Fibroblast of lung (primary cell): ENCODE results near the gene RILPL2. TPM values are rescaled to one million over a fixed set of nuclear protein-coding genes. Genes with fewer than 3 reads are reported as not detected.

Source experiments
- DNase-seq, 2 donors: peaks; one replicate each; pipeline versions ENCODE4 v3.0.0 to v3.0.0-alpha.2; 2010; ENCODE audit warnings: low read depth in 2 of 2
- H2AFZ ChIP-seq: 2 replicates; pipeline ENCODE4 v1.5.1; 2012; ENCODE audit warnings: low read length, control low read depth, inconsistent platforms
- H3K27ac ChIP-seq: 2 replicates; pipeline ENCODE4 v1.5.1; 2011; ENCODE audit warnings: low read length, control low read depth; ENCODE audit not compliant: insufficient read depth
- H3K27me3 ChIP-seq: 2 replicates; pipeline ENCODE4 v1.5.1; 2011; ENCODE audit warnings: mild to moderate bottlenecking, low read length; ENCODE audit not compliant: control insufficient read depth, insufficient read depth
- H3K36me3 ChIP-seq: 2 replicates; pipeline ENCODE4 v1.5.1; 2011; ENCODE audit warnings: low read length; ENCODE audit not compliant: control insufficient read depth, insufficient read depth
- H3K4me1 ChIP-seq: 2 replicates; pipeline ENCODE4 v1.5.1; 2011; ENCODE audit warnings: low read length; ENCODE audit not compliant: control insufficient read depth, insufficient read depth; ENCODE audit errors: extremely low read depth
- H3K4me2 ChIP-seq: 2 replicates; pipeline ENCODE4 v1.5.1; 2011; ENCODE audit warnings: low read length, control low read depth; ENCODE audit not compliant: insufficient read depth; ENCODE audit errors: extremely low read depth
- H3K4me3 ChIP-seq, 4 experiments: fragments of 200-600 bp in 1 of 4; sonication (generic) in 1 of 4; replicated peaks in 1 of 4; 2 replicates each; pipeline ENCODE4 v1.5.1; 2011 to 2016; ENCODE audit warnings: low read length in 4 of 4, low read depth in 3 of 4, mild to moderate bottlenecking in 3 of 4, control low read depth in 2 of 4, inconsistent platforms in 1 of 4, mixed read lengths in 1 of 4; ENCODE audit not compliant: insufficient read depth in 1 of 4; ENCODE audit errors: control extremely low read depth in 1 of 4
- H3K79me2 ChIP-seq: 2 replicates; pipeline ENCODE4 v1.5.1; 2012; ENCODE audit warnings: mild to moderate bottlenecking, low read length, inconsistent platforms; ENCODE audit not compliant: control insufficient read depth, insufficient read depth
- H3K9ac ChIP-seq: 2 replicates; pipeline ENCODE4 v1.5.1; 2011; ENCODE audit warnings: mild to moderate bottlenecking, low read length, control low read depth; ENCODE audit not compliant: insufficient read depth
- H3K9me3 ChIP-seq: 2 replicates; pipeline ENCODE4 v1.5.1; 2012; ENCODE audit warnings: low read depth, low read length; ENCODE audit not compliant: control insufficient read depth, insufficient read depth
- H4K20me1 ChIP-seq: 2 replicates; pipeline ENCODE4 v1.5.1; 2011; ENCODE audit warnings: low read length; ENCODE audit not compliant: control insufficient read depth, insufficient read depth; ENCODE audit errors: extremely low read depth
- EZH2 ChIP-seq: IDR thresholded peaks from 2 replicates; pipeline ENCODE4 v1.5.1; 2012; ENCODE audit warnings: low read length, control low read depth, mild to moderate bottlenecking; ENCODE audit errors: missing control alignments
- polyA plus RNA-seq, 2 donors: library from polyadenylated mRNA; depleted of rRNA in 1 of 2; stranded (reverse) in 1 of 2; unstranded in 1 of 2; fragments of >200 nt; gene quantifications; 2 replicates each; pipeline ENCODE4 v1.2.1, GENCODE V29; 2011 to 2012; ENCODE audit warnings: missing spikeins in 1 of 2
- total RNA-seq: library from RNA; depleted of rRNA; stranded (reverse); fragments of >200 nt; gene quantifications from 2 replicates; pipeline ENCODE4 v1.2.1, GENCODE V29; 2014
- TF ChIP-seq, protein P1 (sequence below), 2 donors: IDR thresholded peaks in 1 of 2; conservative IDR thresholded peaks in 1 of 2; 1 replicate in 1 of 2; 2 replicates in 1 of 2; pipeline ENCODE4 v1.5.1; 2011 to 2012; ENCODE audit warnings: low read length in 2 of 2, control low read depth in 1 of 2, inconsistent platforms in 1 of 2, low read depth in 1 of 2, mild to moderate bottlenecking in 1 of 2

RILPL2 gene
- total and polyA plus RNA-seq, 2 donors (not counting 1 experiment from before 2014, with no cell fraction given), result 3.7 to 4.5 TPM

DNA sequence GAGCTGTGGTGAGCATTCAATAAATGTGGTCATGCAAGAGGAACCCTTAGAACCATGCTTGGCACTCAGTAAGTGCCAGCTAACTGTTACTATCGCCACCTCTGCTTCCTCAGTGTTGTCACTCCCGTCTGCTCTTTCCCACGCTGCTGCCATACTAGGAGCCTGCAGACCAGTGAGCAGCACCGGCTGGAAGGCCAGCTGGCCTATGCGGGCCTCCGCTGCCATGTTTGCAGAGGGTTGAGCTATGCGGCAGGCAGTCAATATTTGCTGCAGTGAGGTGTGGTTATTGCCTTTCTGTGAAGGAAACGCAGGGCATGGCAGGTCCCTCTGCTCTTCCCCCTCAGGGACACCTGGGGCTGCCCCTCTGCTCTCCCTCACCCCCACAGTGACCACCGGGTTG lies 39.5 kb downstream of the RILPL2 start:
- no peak for TF ChIP-seq EZH2
- TF ChIP-seq, protein P1, sequence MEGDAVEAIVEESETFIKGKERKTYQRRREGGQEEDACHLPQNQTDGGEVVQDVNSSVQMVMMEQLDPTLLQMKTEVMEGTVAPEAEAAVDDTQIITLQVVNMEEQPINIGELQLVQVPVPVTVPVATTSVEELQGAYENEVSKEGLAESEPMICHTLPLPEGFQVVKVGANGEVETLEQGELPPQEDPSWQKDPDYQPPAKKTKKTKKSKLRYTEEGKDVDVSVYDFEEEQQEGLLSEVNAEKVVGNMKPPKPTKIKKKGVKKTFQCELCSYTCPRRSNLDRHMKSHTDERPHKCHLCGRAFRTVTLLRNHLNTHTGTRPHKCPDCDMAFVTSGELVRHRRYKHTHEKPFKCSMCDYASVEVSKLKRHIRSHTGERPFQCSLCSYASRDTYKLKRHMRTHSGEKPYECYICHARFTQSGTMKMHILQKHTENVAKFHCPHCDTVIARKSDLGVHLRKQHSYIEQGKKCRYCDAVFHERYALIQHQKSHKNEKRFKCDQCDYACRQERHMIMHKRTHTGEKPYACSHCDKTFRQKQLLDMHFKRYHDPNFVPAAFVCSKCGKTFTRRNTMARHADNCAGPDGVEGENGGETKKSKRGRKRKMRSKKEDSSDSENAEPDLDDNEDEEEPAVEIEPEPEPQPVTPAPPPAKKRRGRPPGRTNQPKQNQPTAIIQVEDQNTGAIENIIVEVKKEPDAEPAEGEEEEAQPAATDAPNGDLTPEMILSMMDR (conservative IDR thresholded peaks at IDR 0.05 in 1 of 2, IDR thresholded peaks at IDR 0.05 in 1 of 2; ENCODE audit: low read depth in 1 of 2, low read length in 2 of 2), result no peak
- Histone ChIP-seq H3K27me3 (no peaks in the 10 kb centered on the region), H3K27ac (peak overlapping the region; percentile 28), H3K9ac (no peak overlapping the region), H2AFZ (no peak overlapping the region), H4K20me1 (no peaks in the 10 kb centered on the region), H3K79me2 (peaks cover 53% of the 10 kb centered on the region), H3K4me2 (peak overlapping the region; percentile 23), H3K4me3 (no peak overlapping the region), H3K4me1 (peaks cover 10% of the 10 kb centered on the region), H3K36me3 (peaks cover 20% of the 10 kb centered on the region), H3K9me3 (no peaks in the 10 kb centered on the region)
- no peak for DNase-seq

DNA sequence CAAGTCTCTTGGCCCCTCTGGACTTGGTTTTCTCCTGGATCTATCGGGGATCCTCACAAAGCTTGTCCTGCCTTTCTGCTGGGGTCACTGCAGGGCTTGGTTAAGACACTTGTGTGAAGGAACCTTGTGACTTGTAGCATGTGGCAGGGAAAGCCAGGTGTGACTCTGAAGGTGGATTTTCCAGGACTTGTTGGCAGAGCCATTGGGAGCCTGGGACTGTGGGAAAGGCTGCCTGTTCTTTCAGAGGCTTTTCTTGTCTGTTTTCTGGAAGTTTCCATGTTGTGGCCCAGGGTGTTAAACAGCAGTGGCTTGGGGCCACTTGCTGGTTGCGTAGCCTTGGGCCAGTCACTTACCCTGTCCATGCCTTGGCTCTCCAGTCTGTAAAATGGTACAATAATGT lies 39.9 kb downstream of the RILPL2 start:
- Histone ChIP-seq H3K4me3 (no peak overlapping the region), H3K27me3 (no peaks in the 10 kb centered on the region), H3K79me2 (peaks cover 53% of the 10 kb centered on the region), H3K9me3 (no peaks in the 10 kb centered on the region), H3K27ac (no peak overlapping the region), H3K4me1 (peaks cover 13% of the 10 kb centered on the region), H3K9ac (no peak overlapping the region), H3K36me3 (peaks cover 21% of the 10 kb centered on the region), H4K20me1 (no peaks in the 10 kb centered on the region), H2AFZ (no peak overlapping the region), H3K4me2 (no peak overlapping the region)
- no peak for DNase-seq
- no peak for TF ChIP-seq EZH2
- TF ChIP-seq, protein P1 (conservative IDR thresholded peaks at IDR 0.05 in 1 of 2, IDR thresholded peaks at IDR 0.05 in 1 of 2; ENCODE audit: low read depth in 1 of 2, low read length in 2 of 2), result no peak

DNA sequence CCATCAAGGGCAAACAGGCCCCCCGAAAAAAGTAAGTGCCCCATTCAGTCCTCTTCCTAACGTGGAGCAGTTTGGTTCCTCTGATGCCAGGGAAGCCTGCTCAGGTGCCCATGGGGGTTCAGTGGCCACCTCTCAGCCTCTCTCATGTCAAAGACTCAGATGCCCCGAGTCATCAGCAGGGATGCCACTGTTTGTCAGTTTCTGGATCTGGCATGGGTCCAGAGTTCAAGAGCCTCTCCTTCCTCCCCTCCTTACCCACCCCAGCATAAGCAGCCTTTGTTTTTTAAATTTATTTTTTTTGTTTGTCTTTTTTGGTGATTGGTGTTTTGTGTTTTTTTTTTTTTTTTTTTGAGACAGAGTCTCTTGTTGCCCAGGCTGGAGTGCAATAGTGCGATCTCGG lies 41.2 kb downstream of the RILPL2 start:
- TF ChIP-seq, protein P1 (conservative IDR thresholded peaks at IDR 0.05 in 1 of 2, IDR thresholded peaks at IDR 0.05 in 1 of 2; ENCODE audit: low read depth in 1 of 2, low read length in 2 of 2), result no peak
- TF ChIP-seq EZH2, result no peak
- Histone ChIP-seq H3K9ac (no peak overlapping the region), H4K20me1 (no peaks in the 10 kb centered on the region), H3K27me3 (no peaks in the 10 kb centered on the region), H3K4me3 (no peak overlapping the region), H3K4me1 (peaks cover 13% of the 10 kb centered on the region), H3K4me2 (no peak overlapping the region), H3K79me2 (peaks cover 61% of the 10 kb centered on the region), H3K9me3 (no peaks in the 10 kb centered on the region), H3K36me3 (peaks cover 26% of the 10 kb centered on the region), H2AFZ (no peak overlapping the region), H3K27ac (no peak overlapping the region)
- DNase-seq, result no peak
